Activated naive CD4-positive, alpha-beta T cell treated with anti-CD3 and anti-CD28 coated beads, Interleukin-2, amount 50 U/mL, for 16 hours (primary cell): ENCODE data around the gene PDZRN4.
"Not testable (repeated sequence)": the region's sequence is repeated elsewhere in the genome, so short reads cannot be mapped to it uniquely, and the experiment has no call there.

ENCODE experiments used
- DNase-seq: peaks from one replicate; pipeline ENCODE4 v3.0.0-alpha.2; 2020

The PDZRN4 gene

DNA sequence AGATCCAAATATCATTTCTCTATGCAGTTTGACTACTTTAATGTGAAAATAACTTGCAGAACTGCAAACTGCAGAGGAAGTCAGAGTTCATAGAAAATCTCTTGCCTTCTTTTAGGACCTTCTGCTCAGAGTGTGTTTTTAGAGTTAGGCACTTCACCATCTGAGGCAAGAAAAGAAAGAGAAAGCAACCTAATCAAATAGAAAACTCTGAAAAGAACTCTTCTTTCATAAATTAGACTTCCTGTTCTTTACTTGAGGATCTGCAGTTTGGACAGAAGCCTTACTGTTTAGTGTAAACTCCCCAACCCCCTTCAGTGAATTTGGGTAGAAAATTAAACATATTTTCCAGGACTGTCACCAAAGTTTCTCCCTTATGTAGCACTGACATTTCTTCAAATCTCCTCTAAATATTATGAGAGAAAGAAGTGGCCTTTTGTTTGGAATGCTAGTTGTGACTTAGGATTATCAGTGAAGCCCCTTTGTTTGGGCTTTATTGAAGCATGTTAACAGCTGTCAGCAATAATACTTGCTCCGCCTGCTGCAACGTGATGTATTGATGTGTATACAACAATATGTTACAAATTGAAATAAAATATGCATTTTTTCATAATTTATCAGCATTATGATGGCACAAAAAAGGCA lies 99.5 kb downstream of the PDZRN4 start:
- no peak for DNase-seq

DNA sequence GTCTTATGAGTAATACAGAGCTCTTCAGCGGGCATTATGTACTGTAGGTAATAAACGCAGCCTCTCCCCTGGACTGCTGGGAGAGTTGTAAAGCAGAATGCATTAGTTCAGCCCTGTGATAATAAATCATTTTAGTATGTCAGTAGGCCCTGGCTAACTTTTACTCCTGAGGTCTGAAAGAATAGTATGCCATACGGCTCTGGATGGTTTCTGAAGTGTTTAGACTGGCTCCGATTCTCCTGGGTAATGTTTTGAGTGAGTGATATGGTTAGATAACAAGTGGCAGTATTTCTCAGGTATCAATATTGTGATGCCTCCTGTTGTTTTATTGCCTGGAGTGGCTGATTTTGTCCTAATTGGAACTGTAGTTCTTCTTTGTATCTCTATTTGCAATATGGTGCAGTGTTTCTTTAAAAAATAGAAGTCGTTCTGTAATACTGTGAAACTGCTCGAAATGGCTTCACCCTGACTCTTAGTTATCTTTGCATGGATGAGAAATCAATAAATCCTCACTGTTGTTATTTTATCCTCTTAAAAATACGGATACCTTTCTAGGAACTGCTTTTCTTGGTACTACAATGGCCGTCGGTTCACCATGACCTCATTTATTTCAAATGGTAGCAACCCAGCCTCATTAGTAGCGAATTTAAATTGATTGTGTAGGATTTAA lies 100.2 kb downstream of the PDZRN4 start:
- DNase-seq, result no peak

DNA sequence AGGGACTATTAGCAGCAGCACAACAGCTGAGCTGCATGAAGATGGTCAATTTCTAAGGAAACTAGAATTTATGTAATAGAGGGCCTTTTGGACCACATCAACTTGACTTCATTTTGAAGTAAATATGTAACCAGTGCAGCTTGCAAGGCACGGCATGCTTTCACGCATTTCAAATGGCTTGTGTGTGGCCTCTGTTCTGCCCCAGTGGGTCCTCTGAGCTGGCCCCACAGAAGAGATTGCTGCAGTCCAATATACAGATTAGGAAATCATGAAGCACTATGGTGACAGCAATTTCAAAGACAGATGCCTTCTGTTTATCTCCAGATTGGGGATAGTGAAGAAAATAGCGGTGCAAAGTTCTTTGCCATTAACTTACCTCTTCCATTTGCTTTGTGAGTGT lies 101.4 kb downstream of the PDZRN4 start:
- DNase-seq, result no peak

DNA sequence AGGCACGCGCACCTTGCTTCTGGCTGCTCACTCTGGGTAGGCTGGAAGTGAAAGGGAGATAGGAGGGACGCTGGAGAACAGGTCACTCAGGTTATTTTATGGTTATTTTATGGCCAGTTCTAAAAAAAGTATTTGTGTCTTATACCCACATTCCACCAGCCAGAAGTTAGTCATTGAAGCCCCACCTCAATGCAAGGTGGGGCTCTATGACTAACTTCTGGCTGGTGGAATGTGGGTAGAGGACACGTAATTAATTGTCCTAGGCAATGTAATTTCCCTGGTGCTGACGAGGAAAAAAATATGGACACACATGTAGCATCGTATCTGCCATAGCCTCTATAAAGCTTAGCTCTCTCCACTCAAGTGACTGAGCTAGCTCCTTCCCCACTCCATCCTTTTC lies 104.9 kb downstream of the PDZRN4 start:
- DNase-seq, result no peak

DNA sequence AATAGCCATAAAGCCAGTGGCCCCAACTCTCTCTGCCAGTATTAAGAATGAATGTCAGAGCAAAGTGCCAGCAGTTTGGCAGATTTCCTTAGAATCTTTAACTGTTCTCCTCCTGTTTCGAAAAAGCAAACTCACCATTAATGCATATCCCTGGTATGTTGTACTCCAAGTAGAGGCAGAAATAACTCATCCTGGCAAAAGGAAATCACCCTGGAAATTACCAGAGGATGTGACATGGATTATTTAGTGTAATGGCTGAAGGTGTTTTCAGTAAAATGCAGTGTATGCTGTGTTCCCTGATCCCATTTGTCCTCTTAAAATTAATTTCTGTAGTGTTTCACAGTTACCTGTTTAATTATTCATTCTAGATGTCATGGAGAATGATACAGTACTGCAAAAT lies 105.3 kb downstream of the PDZRN4 start:
- DNase-seq, result no peak

DNA sequence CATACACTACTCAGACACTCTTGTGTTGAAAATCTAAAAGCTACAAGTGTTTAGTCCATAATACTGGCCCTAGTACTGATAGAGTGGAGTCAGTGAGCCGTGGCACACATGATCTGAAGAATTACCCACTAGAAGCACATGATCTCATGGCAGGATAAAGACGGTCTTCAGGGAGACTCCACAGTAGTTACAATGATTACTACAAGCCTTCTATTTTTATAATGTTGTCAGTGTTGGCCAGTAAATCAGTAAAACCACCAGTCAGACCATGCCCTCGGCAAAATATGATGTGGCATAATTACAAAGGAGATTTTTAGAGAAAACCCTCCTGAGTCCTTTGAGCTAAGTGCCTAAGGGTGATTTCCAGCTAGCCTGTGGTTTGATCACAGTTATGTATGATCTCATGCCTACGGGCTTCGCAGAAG lies 114.9 kb downstream of the PDZRN4 start:
- DNase-seq, result no peak

DNA sequence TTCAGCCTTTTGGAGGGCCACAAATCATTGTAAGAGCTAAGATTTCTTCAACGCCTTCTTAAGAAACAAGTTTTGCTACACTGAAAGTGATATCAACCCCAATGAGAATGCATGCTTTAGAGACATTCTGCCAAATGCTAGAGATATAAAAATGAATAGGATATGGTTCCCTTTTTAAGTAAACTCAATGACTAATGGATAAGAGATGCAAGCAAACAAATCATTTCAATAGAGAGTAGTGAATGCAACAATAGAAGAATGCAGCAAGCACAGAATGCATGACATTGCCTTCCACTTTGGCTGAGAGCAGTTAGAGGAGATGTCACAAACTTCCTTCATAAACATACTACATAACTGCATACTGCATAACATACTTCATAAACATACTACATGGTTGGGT lies 116.4 kb downstream of the PDZRN4 start:
- DNase-seq, result no peak

DNA sequence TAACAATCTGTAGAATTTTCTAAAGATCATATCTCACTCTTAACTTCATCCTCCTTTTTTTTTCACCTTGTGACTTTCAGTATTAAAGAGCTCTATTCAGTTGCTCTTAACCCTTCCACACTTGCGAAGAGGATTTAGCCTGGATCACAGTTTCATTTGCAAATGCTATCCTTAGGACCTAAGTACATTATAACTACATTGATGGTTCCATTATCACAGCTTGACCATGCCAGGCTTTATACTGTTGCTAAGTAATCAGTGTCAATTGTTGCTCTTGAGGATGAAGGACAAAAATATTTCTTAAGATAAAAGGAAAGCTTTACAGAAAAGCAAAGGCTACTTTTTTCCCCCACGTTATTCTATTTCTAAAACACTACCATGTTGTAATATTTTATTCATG lies 122.2 kb downstream of the PDZRN4 start:
- DNase-seq, result no peak

DNA sequence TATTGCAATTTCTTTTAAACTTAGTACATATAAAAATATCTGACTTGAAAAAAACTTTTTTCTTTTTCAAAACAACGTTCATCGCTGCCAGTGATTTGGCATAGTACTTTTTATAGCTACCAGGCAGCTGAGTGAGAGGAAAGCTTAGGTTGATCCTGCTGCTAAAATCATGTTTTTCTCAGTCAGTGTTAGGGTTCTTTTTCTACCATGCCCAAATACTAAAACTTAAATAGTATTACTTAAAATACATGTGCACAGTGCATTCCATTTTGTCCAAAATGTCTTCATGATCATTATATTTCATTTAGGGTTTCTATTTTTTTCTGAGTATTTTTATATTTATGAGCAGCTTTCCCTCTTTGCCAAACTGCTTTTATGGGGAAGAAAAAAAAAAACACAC lies 123.8 kb downstream of the PDZRN4 start:
- DNase-seq, result no peak

DNA sequence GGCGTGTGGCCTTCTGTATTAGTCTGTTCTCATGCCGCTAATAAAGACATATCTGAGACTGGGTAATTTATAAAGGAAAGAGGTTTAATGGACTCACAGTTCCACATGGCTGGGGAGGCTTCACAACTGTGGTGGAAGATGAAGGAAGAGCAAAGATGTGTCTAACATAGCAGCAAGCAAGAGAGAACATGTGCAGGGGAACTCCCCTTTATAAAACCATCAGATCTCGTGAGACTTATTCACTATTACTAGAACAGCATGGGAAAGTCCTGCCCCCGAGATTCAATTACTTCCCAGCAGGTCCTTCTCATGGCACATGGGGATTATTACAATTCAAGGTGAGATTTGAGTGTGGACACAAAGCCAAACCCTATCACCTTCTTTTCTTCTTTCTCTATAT lies 124.3 kb downstream of the PDZRN4 start:
- not testable (repeated sequence) for DNase-seq

DNA sequence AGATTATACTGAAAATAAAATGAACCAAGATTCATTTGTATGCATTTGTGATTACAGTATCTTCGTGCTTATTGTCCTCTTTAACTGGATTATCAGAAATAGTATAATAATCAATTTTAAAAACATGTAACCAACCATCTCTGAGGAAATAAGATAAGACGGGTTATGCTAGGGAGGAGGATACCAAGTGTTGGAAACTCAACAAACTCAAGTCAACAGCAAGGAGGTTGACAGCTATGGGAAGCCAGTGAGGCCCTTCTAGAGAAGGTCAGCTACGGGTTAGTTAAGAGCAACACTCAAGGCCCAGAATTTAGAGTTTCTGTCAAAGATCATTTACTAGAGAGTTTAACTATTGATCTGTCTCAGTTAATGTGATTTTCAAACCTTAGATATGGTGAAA lies 137.2 kb downstream of the PDZRN4 start:
- no peak for DNase-seq

DNA sequence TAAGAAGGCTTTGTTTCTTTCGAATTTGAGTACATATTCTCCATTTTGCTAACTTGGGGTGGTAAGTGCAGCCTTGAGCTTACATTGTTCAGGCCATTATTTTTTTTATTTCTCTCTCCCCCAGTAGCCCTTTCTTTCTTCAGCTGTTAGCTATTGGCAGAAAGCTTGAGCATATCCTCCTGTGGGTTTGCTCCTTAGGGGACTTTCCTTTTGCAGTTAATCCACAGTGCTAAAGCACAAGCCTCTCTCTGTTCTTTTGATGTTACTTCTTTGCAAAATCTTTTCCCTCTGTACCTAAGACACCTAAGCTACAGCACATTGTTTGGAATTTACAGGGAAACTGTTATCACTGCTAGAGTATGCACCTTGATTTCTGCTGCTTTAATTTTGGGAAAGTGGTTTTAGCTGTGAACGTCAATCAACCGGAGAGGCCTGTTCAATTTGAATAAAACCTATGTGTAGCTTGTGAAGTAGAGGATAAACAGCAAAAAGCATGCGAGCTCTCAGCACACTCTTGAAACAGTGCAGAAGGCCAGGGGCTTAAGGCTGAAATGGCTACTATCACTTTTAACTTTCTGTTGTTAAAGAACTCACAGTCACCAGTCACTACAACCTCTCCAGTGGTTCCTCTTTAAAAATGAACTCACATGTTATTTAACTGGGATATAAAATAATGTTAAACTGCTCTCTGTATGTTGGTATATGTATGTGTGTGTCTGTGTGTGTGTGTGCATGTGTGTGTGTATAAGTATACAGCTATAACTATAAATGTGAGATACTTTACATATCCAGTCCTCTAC lies 139.2 kb downstream of the PDZRN4 start:
- no peak for DNase-seq

DNA sequence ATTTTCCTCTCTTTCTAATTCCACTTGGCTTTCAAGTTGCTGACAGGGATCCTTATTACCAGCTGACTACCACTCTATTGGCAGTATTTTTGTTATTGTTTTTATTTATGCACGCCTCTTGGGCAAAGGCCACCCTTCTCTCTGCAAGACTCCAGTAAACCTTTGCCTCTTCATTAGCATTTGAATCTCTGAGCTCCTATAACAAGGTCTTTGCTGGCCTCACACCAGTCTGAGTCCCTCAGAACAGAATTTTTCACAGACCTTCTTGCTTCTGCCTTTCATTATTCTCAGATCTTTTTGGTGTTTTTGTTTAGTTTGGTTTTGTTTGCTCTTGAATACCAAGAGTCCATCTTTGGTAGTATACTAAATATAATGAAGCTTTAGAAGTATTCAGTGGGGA lies 145.9 kb downstream of the PDZRN4 start:
- DNase-seq, result no peak

DNA sequence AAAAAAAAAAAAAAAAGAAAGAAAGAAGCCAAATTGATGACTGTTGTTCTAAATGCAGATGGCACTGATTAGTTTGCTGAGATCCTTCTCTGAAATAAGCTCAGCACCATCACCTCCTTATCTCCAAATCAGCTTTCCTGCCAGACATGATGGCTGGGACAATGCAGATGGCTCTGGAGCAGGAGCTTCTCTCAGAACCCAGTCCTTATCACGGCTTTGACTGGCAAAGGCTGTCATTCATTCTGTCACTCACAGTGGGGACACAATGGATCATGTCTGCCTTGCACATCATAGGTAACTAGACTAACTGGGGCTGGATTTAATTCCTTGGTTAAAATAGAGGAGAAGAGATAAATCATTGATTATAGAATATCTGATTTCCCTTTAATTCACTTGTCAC lies 146.3 kb downstream of the PDZRN4 start:
- no peak for DNase-seq

DNA sequence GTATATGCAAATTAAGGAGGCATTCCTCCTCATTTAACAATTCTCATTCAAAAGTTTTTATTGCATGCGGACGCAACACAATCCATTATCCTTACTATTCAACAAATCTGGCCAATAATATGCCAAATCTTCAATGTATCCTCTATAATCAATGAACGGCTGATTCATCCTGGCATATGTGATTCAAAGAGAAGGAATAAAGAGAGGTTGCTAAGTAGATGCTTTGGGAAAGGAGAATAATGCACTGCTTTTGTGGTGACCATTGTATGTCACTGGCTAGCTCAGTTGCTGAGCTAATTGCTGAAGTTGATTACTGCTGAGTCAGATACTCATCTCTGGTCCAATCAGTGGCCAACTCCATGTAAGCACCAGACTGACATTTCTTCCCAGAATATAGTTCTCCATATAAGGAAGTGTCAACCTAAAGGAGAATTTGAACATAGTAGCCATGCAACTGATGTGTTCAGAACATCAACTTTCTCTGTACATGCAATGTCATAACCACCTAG lies 148.0 kb downstream of the PDZRN4 start:
- no peak for DNase-seq

DNA sequence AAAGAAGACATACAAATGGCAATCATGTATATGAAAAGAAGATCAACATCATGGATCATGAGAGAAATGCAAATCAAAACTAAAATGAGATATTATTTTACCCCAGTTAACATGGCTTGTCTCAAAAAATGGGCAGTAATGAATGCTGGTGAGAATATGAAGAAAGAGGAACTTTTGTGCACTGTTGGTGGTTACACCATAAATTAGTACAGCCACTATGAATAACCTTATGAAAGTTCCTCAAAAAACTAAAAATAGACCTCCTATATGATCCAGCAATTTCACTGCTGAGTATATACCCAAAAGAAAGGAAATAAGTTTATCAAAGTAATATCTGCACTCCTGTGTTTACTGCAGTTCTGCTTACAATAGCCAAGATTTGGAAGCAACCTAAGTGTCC lies 151.7 kb downstream of the PDZRN4 start:
- DNase-seq, result no peak

DNA sequence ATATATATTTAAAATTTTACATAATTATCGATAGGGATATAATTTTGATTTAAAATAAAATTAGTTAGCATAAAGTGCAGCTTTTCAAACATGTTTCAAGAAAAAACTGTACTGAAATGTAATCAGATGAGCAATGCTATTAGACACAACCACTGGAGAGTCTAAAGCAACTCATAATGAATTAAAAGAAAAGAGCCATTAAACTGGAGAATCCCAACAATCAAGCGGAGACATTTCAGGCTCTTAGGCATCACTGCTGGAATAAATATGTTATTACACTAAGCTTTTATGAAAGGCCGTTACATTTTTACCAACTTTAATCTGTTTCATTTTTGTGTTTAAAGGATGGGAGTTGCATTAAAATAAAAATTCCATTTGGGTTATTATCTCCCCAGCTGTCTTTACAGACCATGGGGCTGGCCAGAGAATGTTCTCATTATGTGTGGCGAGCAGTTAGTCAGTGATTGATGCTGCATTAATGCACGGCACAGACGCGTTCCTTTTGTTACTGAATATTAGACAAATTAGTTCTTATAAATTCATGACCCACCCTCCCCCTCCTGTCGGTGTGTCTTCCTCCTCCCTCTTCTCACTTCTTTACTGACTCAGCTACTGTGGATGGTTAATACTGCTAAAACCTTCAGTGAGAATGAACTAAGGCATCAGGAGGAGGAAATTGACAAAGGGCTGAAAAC lies 156.8 kb downstream of the PDZRN4 start:
- no peak for DNase-seq

DNA sequence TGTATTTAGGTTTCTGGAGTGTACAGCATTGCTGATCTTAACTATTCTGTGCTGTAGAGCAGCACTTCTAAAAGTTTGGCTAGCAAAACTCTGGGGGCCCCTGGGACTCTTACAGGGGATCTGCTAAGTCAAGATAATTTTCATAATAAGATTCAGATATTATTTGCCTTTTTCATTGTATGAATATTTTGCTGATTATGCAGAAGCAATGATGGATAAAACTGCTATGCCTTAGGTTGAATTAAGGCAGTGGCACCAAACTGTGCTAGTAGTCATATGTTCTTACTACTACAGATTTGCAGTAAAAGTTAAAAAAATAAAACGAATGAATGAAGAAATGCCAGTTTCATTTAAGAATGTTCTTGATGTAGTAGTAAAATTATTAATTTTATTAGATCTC lies 160.1 kb downstream of the PDZRN4 start:
- DNase-seq, result no peak

DNA sequence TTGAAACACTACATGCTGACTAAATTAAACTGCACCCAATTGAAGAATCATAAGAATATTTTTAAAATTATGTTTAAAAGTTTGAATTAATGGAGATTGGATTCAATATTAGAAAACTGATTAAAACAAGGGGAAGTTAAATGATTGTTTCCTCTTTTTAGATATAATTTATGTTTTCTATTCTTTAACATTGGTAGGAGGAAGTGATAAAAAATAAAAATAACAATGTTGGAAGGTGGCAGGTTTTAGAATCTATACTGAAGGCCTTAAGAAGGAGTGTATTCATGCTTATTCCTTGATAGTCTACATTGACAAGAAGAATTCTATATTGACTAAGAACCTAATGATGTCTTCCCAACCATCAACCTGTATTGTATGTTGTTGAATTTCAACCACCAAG lies 168.1 kb downstream of the PDZRN4 start:
- DNase-seq, result no peak

DNA sequence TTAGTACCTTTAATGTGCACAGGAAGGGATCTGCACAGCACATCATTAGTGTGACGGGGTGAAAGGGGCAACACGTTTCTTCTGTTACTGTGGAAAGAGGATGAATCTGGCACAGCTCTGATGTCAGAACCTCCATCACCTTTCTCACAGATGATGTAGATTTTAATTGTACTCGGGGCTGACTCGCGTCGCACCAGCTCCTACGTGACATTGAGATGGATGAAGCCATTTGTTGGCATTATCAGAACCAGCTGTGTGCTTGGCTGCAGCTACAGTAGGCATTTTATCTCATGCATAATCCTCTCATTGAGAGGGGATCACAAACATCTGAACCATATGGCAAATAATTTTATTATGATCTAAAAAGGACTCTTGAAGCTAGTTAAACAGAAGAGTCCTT lies 173.6 kb downstream of the PDZRN4 start:
- no peak for DNase-seq

DNA sequence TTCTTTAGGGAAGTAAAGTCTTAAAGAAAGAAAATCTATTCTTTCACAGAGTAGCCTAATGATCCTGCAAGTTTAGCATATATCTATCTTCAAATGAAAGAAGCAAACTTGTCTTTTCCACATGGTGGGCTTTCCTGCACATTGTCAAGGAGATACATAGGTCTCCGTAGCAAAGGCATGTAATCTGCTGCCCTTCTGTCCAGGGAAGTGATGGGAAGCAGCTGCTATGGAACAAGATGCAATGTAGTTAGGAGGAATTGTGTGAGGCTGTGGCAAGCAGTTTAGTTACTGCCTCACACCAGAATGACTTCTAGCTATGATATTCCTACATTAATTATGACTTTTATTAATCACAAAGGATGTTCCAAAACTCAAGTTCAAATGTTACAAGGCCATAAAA lies 174.4 kb downstream of the PDZRN4 start:
- no peak for DNase-seq

DNA sequence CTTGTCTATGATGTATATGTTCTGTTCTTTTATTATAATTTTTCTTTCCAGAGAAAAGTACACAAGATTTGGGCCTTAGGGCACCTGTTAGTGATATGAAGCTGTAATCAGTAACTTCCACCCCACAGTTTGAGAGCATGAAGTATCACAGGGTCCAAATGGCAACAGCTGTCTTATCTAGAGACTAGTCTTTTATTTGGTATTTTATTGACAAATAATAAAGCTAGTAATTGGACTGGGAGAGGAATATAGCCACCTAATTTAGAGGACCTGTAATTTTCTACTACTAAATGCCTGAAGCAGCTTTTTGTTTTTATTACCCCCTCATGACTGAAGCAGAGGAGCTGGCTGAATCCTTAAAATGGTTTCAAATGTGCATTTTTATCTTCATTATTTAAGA lies 174.8 kb downstream of the PDZRN4 start:
- no peak for DNase-seq

DNA sequence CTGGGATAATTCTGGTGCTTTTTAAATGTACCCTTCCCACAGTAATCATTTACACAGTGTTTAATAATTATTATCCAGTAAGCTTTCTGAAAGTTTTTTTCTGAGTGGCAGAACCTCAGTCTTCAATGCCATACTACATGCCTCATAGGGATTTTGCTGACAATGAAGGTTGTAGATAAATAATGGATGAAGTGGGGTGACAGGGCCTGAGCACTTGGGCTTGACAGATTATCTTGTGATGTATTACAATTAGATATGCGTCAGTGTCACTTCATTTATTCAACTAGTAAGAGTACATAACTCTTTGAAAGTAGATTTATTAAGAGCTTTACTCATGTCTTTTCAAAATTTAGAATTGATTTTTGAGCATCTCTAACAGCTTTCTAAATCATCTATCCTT lies 176.1 kb downstream of the PDZRN4 start:
- DNase-seq, result no peak
